Panc1 (cell line): ENCODE results near the gene TBC1D22A. TPM values are rescaled to one million over a fixed set of nuclear protein-coding genes. Genes with fewer than 3 reads are reported as not detected.

Source experiments
- ATAC-seq: fragments of 200-7000 bp; cut with Tn5 transposase; 2 replicates; pipeline ENCODE4 v1.9.1; 2020; ENCODE audit warnings: mild to moderate bottlenecking, moderate library complexity
- BruUV-seq: library from RNA; stranded (reverse); fragments of 400-500 nt; replicated peaks from 2 replicates; lab custom pipeline; 2021; lab: Mats Ljungman, UMichigan
- CTCF ChIA-PET: fragments of 300-600 bp; sonication (Branson Sonifier 250); formaldehyde crosslinking; loops from one replicate; lab custom pipeline; 2022; ENCODE audit warnings: antibody characterized with exemption; lab: Charles Lee
- POLR2A ChIA-PET: fragments of 300-600 bp; sonication (Branson Sonifier 250); formaldehyde crosslinking; loops from one replicate; lab custom pipeline; 2022; ENCODE audit warnings: antibody characterized with exemption; lab: Charles Lee
- DNase-seq: peaks from one replicate; pipeline ENCODE4 v3.0.0-alpha.2; 2010; ENCODE audit warnings: low read depth, low spot score
- H3K27ac ChIP-seq: 2 replicates; pipeline ENCODE4 v1.5.1; 2011; ENCODE audit warnings: mild to moderate bottlenecking, low read length, inconsistent platforms
- H3K27me3 ChIP-seq: fragments of 200-500 bp; sonication (Bioruptor generic); 2 replicates; pipeline ENCODE4 v1.6.0; 2014; ENCODE audit warnings: low read length, inconsistent platforms; ENCODE audit not compliant: control insufficient read depth, insufficient read depth
- H3K36me3 ChIP-seq: fragments of 200-500 bp; sonication (Bioruptor generic); 2 replicates; pipeline ENCODE4 v1.5.1; 2014; ENCODE audit warnings: inconsistent platforms, mild to moderate bottlenecking, low read length, moderate library complexity; ENCODE audit not compliant: control insufficient read depth, insufficient read depth
- H3K4me1 ChIP-seq: 2 replicates; pipeline ENCODE4 v1.5.1; 2011; ENCODE audit warnings: inconsistent platforms, mild to moderate bottlenecking, low read length, moderate library complexity; ENCODE audit not compliant: control insufficient read depth, insufficient read depth
- H3K4me3 ChIP-seq, 2 experiments: 2 replicates each; pipeline ENCODE4 v1.5.1; 2011 to 2012; ENCODE audit warnings: low read depth in 2 of 2, low read length in 2 of 2, mild to moderate bottlenecking in 2 of 2, inconsistent platforms in 1 of 2, moderate library complexity in 1 of 2
- H3K9me3 ChIP-seq: fragments of 200-500 bp; sonication (Bioruptor generic); 2 replicates; pipeline ENCODE4 v1.5.1; 2014; ENCODE audit warnings: low read depth, mild to moderate bottlenecking, inconsistent platforms, low read length, moderate library complexity; ENCODE audit not compliant: control insufficient read depth, insufficient read depth
- CTCF ChIP-seq: fragments of 450-650 bp; IDR thresholded peaks from 2 replicates; pipeline ENCODE4 v1.5.1; 2017; ENCODE audit warnings: mild to moderate bottlenecking
- POLR2AphosphoS5 ChIP-seq: IDR thresholded peaks from 2 replicates; pipeline ENCODE4 v1.6.1; 2012; ENCODE audit warnings: mild to moderate bottlenecking, low read depth, low read length, moderate library complexity
- SIN3A ChIP-seq: IDR thresholded peaks from 2 replicates; pipeline ENCODE4 v1.6.1; 2012; ENCODE audit warnings: low read depth, mild to moderate bottlenecking, low read length, moderate library complexity, borderline replicate concordance; ENCODE audit not compliant: insufficient read depth
- TCF7L2 ChIP-seq: IDR thresholded peaks from 2 replicates; pipeline ENCODE4 v1.6.1; 2011; ENCODE audit warnings: mild to moderate bottlenecking, low read depth, low read length, inconsistent platforms
- in situ Hi-C: cut with HindIII; loops from 2 replicates; pipeline ENCODE4 v1.10.0; 2016; ENCODE audit warnings: low sequenced_read_pairs, low pct_unique_long_range_greater_than_20kb
- intact Hi-C: fragments of 100-400 bp; cut with micrococcal nuclease; formaldehyde crosslinking; loops from one replicate; pipeline ENCODE4 v1.10.0; 2022; ENCODE audit not compliant: unreplicated experiment
- total RNA-seq: library from RNA; stranded (reverse); gene quantifications from one replicate; pipeline ENCODE4 v1.2.1, GENCODE V29; 2021; ENCODE audit not compliant: unreplicated experiment
- TF ChIP-seq, protein P1 (sequence below), 2 experiments: IDR thresholded peaks; 2 replicates each; pipeline ENCODE4 v1.6.1; 2011 to 2012; ENCODE audit warnings: low read depth in 2 of 2, control low read depth in 1 of 2, low read length in 1 of 2, mild to moderate bottlenecking in 1 of 2, moderate library complexity in 1 of 2; ENCODE audit not compliant: insufficient read depth in 1 of 2

The TBC1D22A gene
- total RNA-seq, 1 experiment from 2014 or later: 28.7 TPM

DNA sequence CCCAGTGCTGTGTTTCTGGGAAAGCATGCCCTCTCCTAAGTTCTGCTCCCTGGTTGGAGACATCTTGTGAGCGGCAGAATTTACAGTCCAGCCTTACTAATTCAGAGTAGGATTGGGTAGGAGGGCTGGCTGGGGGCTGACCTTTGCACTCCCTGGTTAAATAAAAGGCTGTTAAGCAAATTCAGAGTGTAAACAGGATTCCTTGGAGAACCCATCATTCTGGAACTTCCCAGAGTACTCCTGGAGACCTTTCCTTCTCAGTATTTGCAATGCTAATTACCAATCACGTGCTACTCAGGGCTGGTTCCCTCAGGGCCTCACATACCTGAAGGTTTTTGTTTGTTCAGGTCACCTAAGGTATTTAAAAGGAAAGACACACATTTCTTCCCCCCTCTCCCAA, 340.2 kb downstream of the TBC1D22A start:
- ATAC-seq: no peak

GRCh38 chr22:47105085-47105484, 342.6 kb downstream of the TBC1D22A start:
- BruUV-seq: no TSS peak

More for the DNA sequence above, 340.2 kb downstream of the TBC1D22A start:
- no peak for DNase-seq
- Histone ChIP-seq H3K27ac (no peak overlapping the region), H3K4me3 (no peak overlapping the region), H3K9me3 (no peaks in the 10 kb centered on the region), H3K36me3 (no peaks in the 10 kb centered on the region), H3K4me1 (no peaks in the 10 kb centered on the region), H3K27me3 (no peaks in the 10 kb centered on the region)
- in situ Hi-C loops: no loop called here
- BruUV-seq: no TSS peak
- CTCF ChIA-PET: no interaction called here
- TF ChIP-seq, protein P1, sequence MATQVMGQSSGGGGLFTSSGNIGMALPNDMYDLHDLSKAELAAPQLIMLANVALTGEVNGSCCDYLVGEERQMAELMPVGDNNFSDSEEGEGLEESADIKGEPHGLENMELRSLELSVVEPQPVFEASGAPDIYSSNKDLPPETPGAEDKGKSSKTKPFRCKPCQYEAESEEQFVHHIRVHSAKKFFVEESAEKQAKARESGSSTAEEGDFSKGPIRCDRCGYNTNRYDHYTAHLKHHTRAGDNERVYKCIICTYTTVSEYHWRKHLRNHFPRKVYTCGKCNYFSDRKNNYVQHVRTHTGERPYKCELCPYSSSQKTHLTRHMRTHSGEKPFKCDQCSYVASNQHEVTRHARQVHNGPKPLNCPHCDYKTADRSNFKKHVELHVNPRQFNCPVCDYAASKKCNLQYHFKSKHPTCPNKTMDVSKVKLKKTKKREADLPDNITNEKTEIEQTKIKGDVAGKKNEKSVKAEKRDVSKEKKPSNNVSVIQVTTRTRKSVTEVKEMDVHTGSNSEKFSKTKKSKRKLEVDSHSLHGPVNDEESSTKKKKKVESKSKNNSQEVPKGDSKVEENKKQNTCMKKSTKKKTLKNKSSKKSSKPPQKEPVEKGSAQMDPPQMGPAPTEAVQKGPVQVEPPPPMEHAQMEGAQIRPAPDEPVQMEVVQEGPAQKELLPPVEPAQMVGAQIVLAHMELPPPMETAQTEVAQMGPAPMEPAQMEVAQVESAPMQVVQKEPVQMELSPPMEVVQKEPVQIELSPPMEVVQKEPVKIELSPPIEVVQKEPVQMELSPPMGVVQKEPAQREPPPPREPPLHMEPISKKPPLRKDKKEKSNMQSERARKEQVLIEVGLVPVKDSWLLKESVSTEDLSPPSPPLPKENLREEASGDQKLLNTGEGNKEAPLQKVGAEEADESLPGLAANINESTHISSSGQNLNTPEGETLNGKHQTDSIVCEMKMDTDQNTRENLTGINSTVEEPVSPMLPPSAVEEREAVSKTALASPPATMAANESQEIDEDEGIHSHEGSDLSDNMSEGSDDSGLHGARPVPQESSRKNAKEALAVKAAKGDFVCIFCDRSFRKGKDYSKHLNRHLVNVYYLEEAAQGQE (IDR thresholded peaks at IDR 0.05; ENCODE audit: insufficient read depth in 1 of 2, low read depth in 2 of 2, low read length in 1 of 2): no peak
- no peak for TF ChIP-seq SIN3A
- no peak for TF ChIP-seq TCF7L2
- no peak for TF ChIP-seq CTCF
- TF ChIP-seq POLR2AphosphoS5: no peak
- POLR2A ChIA-PET: no interaction called here
- intact Hi-C loops: no loop called here

More at GRCh38 chr22:47105085-47105484, 342.6 kb downstream of the TBC1D22A start:
- no peak for ATAC-seq
- Histone ChIP-seq H3K4me1 (no peaks in the 10 kb centered on the region), H3K27me3 (no peaks in the 10 kb centered on the region), H3K36me3 (no peaks in the 10 kb centered on the region), H3K4me3 (no peak overlapping the region), H3K27ac (no peak overlapping the region), H3K9me3 (no peaks in the 10 kb centered on the region)
- TF ChIP-seq SIN3A (no peak), TCF7L2 (no peak), POLR2AphosphoS5 (no peak), CTCF (no peak)
- no peak for DNase-seq
- POLR2A ChIA-PET: no interaction called here
- in situ Hi-C loops (no loop called here), intact Hi-C loops (no loop called here)
- CTCF ChIA-PET: no interaction called here
